ENCODE results near the gene GABRQ. TPM values are rescaled to one million over a fixed set of nuclear protein-coding genes. Genes with fewer than 3 reads are reported as not detected.
A peak's percentile ranks its signal among the peaks of the same experiment; 100 is the strongest.

The GABRQ gene
- total RNA-seq, 3 donors from 2014 or later: 0.32 TPM; not detected in 2

- intact Hi-C loops (cut with DNase I, micrococcal nuclease): no loop called here
- DNase-seq (no peak), ATAC-seq (no peak)
- Histone ChIP-seq H3K9me3 (no peaks in the 10 kb centered on the region), H3K36me3 (ENCODE audit: low read depth) (no peaks in the 10 kb centered on the region), H3K4me1 (ENCODE audit: low read depth) (no peaks in the 10 kb centered on the region), H3K4me3 (no peak overlapping the region)
- TF ChIP-seq, protein P1, sequence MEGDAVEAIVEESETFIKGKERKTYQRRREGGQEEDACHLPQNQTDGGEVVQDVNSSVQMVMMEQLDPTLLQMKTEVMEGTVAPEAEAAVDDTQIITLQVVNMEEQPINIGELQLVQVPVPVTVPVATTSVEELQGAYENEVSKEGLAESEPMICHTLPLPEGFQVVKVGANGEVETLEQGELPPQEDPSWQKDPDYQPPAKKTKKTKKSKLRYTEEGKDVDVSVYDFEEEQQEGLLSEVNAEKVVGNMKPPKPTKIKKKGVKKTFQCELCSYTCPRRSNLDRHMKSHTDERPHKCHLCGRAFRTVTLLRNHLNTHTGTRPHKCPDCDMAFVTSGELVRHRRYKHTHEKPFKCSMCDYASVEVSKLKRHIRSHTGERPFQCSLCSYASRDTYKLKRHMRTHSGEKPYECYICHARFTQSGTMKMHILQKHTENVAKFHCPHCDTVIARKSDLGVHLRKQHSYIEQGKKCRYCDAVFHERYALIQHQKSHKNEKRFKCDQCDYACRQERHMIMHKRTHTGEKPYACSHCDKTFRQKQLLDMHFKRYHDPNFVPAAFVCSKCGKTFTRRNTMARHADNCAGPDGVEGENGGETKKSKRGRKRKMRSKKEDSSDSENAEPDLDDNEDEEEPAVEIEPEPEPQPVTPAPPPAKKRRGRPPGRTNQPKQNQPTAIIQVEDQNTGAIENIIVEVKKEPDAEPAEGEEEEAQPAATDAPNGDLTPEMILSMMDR (IDR thresholded peaks at IDR 0.05): no peak
Measured at GRCh38 chrX:152619897-152620296, 17.8 kb upstream of the GABRQ start.

- TF ChIP-seq, protein P1 (IDR thresholded peaks at IDR 0.05): no peak
- DNase-seq: peak in 2 of 3 donors; percentile 28 to 70
- H3K36me3 ChIP-seq (ENCODE audit: low read depth): no peaks in the 10 kb centered on the region
- H3K4me1 ChIP-seq (ENCODE audit: low read depth): no peaks in the 10 kb centered on the region
- no peak overlapping the region for H3K4me3 ChIP-seq
- no peaks in the 10 kb centered on the region for H3K9me3 ChIP-seq
- intact Hi-C loops (cut with DNase I, micrococcal nuclease): loop anchor here (5.0 to 10.0 kb wide), 2 partner anchors 878 to 880 kb away; no protein-coding TSS in a partner anchor
- ATAC-seq: peak; percentile 64
Measured at GRCh38 chrX:152632445-152633097, 5.1 kb upstream of the GABRQ start.

- no peak for ATAC-seq
- DNase-seq: peak in 1 of 3 donors; percentile 28
- no peak overlapping the region for H3K4me3 ChIP-seq
- intact Hi-C loops (cut with DNase I, micrococcal nuclease): loop anchor here in 1 of 2 donors (10.0 kb wide), 1 partner anchor 881 kb away; no protein-coding TSS in a partner anchor
- H3K4me1 ChIP-seq (ENCODE audit: low read depth): no peaks in the 10 kb centered on the region
- no peaks in the 10 kb centered on the region for H3K9me3 ChIP-seq
- H3K36me3 ChIP-seq (ENCODE audit: low read depth): no peaks in the 10 kb centered on the region
- TF ChIP-seq, protein P1 (IDR thresholded peaks at IDR 0.05): no peak
Measured at GRCh38 chrX:152635941-152636340, 1.8 kb upstream of the GABRQ start.

DNA sequence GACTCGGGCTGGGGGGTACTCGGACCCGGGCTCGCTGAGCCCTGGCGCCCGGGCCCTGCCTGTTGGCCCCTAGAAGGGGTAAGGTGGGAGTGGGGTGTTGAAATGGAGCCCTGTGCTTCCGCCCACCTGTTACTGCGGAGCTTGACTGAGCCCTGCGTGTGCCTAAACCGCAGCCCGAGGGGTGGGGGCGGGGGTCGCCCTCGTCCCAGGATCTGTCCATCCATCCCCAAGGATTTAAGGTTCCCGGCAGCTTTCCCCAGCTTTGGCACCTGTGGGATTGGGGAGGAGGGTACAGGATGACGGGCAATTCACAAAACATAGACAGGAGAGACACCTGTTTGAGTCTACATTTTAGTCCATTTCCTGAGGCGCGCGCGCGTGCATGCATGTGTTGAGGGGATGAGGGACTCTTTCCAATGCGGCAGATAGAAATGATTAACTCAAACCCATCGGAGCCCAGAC, 779 bp downstream of the GABRQ start:
- ATAC-seq: no peak
- TF ChIP-seq, protein P1 (IDR thresholded peaks at IDR 0.05): no peak
- intact Hi-C loops (cut with DNase I, micrococcal nuclease): loop anchor here in 1 of 2 donors (10.0 kb wide), 1 partner anchor 884 kb away; no protein-coding TSS in a partner anchor
- H3K36me3 ChIP-seq (ENCODE audit: low read depth): no peaks in the 10 kb centered on the region
- H3K9me3 ChIP-seq: no peaks in the 10 kb centered on the region
- H3K4me1 ChIP-seq (ENCODE audit: low read depth): no peaks in the 10 kb centered on the region
- H3K4me3 ChIP-seq: no peak overlapping the region
- DNase-seq: no peak

- Histone ChIP-seq H3K36me3 (ENCODE audit: low read depth) (no peaks in the 10 kb centered on the region), H3K4me1 (ENCODE audit: low read depth) (no peaks in the 10 kb centered on the region), H3K4me3 (no peak overlapping the region), H3K9me3 (no peaks in the 10 kb centered on the region)
- no peak for ATAC-seq
- intact Hi-C loops (cut with DNase I, micrococcal nuclease): loop anchor here in 1 of 2 donors (10.0 kb wide), 1 partner anchor 885 kb away; no protein-coding TSS in a partner anchor
- no peak for DNase-seq
- TF ChIP-seq, protein P1 (IDR thresholded peaks at IDR 0.05): no peak
Measured at GRCh38 chrX:152639426-152639825, 1.7 kb downstream of the GABRQ start.

Measured in mucosa of descending colon (tissue), 3 donors.